Activated gamma-delta T cell (primary cell): ENCODE data around the gene TSHR.
"Not testable (repeated sequence)": the region's sequence is repeated elsewhere in the genome, so short reads cannot be mapped to it uniquely, and the experiment has no call there.

Source experiments
- DNase-seq: peaks from one replicate; lab custom pipeline; 2025; lab: John Stamatoyannopoulos, UW

The TSHR gene

DNA sequence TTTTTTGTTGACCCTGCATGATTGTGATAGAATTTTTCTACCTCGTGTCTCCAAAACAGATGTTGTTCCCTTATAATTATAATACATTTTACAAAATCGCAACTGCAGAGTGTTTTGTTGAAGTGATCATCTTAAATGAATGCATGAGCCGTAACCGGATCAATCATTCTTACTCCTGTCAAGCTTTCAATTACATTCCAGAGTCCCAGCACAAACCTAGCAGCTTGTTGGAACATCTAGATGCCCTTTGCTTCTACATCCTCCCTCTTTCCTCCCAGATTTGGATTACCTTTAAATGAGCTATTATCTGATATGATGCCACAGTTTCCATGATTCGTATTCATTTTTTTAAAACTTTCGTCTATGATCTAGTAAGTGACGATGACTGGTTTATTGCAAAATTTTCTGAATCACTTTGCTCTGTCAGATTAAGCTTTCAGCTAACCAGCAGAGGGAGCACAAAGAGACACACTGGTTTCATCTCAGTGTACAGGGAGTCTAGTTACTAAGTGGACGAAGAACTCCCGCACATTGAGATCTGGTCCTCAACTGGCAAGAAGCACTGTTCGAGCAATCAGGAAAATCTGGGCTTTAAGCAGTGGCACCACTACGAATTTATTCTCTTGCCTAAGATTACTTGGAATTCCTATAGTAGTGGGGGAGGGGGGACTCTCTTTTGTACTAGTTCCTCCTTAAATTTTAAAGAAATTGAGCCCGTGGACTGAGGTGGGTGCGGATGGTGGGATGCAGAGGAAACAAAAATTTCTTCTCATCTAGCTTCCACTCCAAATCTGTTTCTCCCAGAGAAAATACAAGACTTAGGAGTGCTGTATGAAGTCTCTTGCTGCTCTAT, 40.9 kb downstream of the TSHR start:
- DNase-seq = no peak

DNA sequence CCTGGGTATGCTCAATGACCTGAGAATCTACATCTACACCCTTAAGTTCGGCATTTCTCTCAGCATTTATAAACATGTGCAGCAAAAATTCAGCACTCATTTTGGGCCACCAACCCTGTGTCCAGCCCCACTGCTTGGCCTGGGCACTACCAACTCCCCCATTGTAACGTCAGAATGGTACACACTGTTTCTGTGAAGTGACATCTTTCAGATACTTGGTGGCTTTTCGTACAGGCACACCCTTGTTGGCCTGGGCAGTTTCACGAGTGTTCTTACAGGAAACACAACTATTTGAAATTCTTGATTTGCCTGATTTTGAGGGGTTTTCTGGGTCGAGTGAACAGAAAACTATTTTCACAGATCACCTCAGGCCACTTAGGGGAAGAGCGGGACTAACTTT, 46.0 kb downstream of the TSHR start:
- no peak for DNase-seq

DNA sequence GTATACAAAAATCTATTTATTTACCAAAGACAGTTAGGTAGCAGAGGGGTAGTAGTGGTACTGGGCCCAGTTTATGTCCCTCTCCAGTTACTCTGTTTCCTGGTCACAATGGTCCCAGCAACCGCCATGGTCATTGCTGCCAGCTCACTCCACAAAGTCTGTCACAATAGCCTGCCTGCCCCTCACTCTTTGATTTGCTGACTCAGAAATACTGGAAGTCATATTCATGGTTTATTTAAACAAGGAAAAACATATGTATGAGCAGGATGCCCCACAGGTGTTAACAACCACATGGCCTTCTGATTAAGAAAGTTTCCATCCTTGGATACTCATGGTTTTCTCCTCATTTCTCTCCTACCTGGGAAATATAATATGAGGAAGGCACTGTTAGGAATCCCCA, 49.2 kb downstream of the TSHR start:
- no peak for DNase-seq

DNA sequence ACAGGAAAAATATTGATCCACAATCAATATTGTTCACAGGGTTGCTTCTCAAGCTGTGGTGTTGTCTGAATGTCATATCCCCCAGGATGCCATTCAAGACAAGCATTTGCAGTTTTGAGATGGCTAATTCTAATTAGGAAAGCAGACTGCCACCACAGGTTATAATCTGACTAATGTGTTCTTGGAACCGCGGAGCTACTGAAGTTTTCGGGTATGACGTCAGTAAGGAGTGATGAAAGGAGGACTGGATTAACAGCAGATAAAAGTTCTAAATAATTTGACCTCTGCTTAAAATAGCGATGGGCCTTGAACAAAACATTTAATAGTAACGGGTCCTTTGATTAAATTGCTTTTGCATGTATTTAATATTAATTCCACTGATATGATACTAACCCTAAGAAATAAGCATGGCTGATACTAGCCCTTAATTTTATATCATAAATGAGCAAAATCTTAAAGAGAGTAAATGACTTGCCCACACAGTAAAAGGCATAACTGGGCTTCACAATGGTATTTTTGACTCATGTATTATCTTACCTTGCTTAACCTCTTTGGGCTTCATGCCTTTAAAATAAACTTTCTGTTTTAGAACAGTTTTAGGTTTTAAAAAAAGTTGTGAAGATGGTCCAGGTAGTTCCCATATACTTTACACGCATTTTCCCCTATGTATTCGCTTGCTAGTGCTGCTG, 50.3 kb downstream of the TSHR start:
- no peak for DNase-seq

DNA sequence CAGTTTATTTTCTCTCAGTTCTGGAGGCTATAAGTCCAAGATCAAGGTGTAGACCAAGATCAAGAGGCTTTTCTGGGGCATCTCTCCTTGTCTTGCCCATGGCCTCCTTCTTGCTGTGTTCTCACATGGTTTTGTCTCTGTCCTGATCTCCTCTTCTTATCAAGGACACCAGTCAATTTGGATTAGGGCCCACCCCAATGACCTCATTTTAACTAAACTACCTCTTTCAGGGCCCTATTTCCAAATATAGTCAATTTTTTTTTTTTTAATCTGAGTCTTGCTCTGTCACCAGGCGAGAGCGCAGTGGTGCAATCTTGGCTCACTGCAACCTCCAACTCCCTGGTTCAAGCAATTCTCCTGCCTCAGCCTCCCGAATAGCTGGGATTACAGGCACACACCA, 50.8 kb downstream of the TSHR start:
- no peak for DNase-seq

DNA sequence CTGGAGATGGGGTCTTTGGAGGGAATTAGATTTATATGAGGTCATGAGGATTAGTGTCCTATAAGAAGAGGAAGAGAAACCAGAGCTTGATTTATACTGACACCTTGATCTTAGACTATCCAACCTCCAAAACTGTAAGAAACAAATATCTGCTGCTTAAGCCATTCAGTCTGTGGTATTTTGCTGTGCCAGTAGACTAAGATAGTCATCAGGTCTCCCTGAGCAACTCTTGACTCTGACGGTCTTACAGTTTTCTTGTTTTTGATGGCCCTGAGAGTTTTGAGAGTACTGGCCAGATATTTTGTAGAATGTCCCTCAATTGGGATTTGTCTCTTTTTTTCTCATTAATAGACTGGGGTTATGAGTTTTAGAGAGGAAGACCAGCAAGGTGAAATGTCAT, 51.7 kb downstream of the TSHR start:
- no peak for DNase-seq

DNA sequence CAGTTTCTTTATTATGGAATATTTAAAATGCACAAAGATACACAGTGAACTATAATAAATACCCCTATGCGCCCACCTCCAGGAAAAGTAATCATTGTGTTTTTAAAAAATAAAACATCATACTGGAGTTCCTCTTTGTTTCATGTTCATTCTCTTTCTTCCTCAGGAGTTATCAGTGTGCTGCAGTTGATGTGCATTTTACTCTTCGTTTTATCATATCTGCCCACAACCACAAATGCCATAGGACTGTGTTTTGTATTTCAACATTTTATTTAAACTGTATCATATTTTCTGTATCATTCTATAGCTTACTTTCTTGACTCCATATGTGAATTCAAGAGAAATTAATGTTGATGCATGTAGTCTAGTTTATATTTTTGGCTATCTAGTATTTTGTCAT, 53.9 kb downstream of the TSHR start:
- no peak for DNase-seq

DNA sequence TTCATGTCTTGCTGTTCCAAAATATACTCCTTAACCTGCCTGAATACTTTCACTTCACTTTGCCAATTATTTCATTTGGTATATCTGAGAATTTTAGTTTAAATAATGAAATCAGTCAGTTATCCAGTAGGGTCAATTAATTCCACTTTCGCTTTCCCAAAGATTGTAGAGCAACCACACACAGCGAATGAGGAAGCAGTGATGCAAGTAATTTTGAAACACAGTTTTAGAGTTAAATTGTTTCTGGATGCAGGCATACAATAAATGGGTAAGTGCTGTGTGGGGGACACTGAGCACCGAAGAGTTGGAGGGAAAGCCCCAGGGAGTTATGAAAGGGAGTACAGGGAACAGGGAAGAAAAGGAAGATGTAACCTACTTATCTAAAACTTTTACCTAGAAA, 62.8 kb downstream of the TSHR start:
- no peak for DNase-seq

DNA sequence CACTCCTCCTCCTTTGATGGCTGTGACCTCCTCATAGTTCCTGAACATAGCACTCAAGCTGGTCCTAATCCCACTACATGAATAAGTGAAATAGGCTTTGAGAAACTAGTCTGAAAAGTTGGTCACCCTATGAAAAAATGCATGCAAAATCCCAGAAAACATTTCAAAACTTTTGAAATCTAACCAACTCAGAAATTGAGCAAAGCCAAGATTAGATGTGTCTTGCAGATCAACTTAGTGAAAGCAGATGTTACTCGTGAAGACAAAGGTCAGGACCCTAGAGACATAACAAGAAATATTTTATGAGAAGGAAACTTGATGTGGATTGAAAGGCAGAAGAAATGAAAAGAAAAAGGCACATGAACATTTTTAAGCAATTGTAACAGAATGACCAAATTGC, 63.3 kb downstream of the TSHR start:
- DNase-seq = no peak

DNA sequence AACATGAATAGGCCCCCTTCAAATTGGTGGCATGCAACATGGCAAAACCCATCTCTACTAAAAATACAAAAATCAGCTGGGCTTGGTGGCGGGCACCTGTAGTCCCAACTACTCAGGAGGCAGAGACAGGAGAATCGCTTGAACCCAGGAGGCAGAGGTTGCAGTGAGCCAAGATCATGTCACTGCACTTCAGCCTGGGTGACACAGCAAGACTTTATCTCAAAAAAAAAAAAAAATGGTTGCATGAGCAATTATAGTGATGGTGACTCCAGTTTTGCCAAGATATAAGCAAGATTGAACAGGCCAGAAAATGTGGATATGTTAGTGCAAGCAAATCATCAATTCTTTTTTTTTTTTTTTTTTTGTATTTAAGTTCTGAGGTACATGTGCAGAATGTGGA, 63.7 kb downstream of the TSHR start:
- DNase-seq = not testable (repeated sequence)

DNA sequence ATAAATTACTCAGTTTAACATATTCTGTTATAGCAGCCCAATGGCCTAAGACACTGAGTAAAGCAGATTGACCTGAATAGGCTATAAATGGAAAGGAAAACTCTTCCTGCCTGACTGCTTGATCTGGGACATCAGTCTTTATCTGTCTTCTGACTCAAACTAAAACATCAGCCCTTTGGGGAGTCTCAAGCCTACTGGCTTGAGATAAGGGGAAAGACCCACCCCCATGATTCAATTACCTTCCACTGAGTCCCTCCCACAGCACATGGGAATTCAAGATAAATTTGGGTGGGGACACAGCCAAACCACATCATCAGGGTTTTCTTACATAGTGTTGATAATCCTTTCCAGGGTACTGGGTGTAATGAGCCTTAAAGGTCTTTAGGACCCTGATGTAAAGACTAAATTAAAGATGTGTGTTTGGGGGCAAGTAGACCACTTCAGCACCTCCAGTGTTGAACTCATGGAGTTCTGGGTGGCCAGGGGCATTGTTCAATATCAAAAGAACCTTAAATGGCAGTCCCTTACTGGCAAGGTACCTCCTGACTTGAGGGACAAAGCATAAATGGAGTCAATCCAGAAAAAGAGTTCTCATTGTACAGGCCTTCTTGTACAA, 67.8 kb downstream of the TSHR start:
- no peak for DNase-seq

DNA sequence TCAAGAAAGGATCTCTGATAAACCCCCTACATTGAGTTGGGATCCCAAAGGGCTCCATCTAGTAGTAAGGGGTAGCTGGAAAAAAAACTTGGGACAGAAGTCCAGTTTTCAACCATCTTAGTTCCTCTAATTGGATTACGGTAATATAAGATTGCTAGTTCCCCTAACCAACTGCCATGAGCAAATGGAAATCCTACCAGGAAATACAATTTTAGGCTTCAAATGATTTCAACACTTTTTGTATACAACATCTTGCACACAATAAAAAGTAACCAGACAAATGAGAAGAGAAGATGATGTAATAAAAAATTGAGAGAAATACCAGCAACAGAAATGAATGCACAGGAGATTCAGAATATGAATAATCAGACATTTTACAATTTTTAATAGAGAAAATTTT, 73.0 kb downstream of the TSHR start:
- DNase-seq = no peak

DNA sequence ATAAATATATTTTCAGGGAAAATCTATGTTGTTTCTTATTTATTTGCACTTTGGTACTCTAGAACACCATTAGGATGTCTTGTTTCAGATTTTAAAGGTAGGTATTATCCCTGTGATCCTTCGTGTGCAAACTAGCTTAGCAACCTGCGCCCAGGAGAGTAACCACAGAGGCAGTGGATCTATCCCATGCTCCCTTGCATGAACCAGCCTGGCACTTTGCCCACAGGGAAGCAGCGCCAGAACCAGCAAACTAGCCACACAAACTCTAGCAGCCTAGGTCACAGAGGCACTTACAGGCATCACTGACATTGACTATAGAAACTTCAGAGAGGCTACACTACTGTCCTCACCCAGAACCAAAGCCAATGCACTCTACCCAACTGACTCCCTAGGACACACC, 76.1 kb downstream of the TSHR start:
- DNase-seq = no peak

DNA sequence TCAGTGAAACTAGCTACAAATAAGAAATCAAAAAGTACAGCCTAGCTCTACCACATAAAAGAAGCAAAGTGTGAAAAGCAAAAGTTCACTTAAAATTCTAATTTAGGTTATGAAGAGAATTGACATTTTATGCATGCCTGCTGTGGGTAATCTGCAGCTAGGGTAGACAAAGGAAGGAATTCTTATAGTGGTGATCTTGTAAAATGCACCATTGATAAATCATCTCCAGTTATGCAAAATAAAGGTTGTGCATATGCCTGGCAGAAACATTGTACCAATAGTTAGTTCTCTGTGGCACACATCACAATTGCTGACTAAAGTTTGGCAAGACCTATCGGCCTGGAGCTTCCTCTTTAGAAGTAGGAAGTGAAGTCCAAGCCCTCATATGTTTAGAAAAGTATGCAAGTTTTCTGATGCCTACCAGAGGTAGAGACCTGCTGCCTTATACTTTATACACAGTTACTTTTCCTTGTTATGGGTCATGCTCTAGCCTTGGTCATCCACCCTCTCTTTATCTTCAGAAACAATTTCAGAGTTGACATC, 78.3 kb downstream of the TSHR start:
- DNase-seq = no peak

DNA sequence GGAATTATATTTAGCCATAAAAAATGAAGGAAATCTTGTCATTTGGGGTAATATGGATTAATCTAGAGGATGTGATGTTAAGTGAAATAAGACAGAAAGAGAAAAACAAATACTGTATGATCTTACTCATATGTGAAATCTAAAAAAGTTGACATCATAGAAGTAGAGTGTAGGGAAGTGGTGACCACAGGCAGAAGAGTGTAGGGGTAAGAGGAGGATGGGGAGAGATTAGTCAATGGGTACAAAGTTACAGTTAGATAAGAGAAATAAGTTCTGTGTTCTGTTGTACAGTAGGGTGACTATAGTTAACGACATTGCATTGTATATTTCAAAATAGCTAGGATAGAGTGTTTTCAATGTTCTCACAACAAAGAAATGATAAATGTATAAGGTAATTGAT, 87.0 kb downstream of the TSHR start:
- no peak for DNase-seq

DNA sequence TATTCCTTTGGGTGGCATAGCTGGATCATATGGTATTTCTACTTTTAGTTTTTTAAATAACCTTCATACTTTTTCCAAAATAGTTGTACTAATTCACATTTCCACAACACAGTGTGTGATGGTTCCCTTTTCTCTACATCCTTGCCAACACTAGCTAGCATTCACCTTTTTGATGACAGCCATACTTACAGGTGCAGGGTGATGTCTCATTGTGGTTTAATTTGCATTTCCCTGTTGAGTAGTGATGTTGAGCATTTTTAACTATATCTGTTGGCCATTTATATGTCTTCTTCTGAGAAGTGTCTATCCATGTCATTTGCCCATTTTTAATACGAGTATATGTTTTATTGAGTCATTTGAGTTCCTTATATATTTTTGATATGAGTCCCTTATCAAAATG, 96.1 kb downstream of the TSHR start:
- DNase-seq = no peak

DNA sequence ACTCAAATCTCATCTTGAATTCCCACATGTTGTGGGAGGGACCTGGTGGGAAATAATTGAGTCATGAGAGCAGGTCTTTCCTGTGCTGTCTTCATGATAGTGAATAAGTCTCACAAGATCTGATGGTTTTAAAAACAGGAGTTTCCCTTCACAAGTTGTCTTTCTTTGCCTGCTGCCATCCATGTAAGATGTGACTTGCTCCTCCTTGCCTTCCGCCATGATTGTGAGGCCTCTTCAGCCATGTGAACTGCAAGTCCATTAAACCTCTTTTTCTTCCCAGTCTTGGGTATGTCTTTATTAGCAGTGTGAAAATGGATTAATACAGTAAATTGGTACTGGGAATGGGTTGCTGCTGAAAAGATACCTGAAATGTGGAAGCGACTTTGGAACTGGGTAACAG, 98.6 kb downstream of the TSHR start:
- not testable (repeated sequence) for DNase-seq

DNA sequence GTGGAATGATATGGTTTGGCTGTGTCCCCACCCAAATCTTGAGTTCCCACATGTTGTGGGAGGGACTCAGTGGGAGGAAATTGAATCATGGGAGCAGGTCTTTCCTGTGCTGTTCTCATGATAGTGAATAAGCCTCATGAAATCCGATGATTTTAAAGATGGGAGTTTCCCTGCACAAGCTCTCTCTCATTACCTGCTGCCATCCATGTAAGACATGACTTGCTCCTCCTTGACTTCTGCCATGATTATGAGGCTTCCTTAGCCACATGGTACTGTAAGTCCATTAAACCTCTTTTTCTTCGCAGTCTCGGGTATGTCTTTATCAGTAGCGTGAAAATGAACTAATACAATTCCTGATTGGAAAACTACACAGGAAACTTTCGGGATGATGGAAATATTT, 100.5 kb downstream of the TSHR start:
- DNase-seq = no peak

DNA sequence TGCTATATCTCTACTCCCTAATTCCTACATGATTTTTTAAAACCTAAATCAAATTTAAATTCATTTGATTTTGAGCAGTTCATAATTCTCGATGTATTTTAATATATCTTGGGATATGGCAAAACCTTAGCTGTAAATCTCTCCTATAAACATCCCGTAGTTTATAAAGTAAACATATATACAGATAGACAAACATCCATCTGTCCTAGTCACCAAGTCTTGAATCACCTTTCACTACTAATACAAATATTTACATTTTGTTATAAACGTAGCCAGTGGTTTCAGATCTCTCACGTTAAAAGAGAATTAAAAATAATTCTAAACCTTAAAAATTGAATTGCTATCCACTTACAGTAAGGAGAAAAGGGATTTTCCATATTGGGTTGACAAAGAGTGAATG, 107.0 kb downstream of the TSHR start:
- no peak for DNase-seq

DNA sequence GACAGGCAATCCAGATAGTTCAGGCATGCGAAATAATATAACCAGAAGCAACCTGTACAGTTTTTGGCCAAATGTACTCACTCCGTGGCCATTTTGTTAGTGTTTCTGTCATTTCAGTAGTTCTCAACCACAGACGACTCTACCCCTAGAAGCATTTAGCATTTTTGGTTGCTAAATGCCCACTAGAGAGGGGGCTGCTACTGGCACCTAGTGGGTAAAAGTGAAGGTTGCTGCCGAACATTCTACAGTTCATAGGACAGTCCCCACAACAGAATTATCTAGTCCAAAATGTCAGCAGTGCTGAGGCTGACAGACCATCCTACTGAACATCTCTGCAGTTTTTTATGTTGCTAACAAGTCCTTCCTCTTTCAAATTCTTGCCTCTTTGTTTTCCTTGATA, 107.4 kb downstream of the TSHR start:
- DNase-seq = no peak

DNA sequence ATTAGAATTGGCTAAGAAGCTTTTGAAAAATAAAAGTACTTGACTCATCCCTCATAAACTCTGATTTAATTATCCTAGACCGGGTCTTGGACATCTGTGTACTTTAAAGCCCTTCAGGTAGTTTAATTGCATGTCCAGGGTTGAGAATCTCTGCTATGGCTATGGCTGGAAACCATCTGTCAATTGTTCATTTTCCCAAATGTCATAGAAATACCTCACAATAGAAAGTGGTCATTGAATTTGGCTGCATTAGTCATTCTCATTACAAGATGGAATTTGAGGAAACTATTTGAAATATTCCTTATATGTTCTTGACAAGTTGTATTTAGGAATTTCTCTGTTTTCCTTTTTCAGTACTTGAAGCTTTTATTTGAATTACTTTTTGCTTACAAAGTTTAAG, 111.3 kb downstream of the TSHR start:
- no peak for DNase-seq

DNA sequence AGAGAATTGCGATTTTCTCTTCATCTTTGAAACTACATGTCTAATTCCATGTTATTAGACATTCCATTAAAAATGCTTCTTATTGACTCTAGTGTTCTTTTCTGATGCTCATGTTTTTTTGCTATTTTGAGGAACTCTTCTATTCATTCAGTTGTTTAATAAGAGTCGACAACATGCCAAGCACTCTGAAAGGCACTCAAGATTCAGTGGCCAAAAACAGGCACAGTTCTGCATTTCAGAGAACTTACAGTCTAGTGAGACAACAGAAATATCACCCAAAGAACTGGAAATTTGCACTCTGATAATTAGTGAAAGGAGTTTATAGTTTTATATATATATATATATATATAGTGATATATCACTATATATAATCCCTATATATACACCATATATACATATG, 111.7 kb downstream of the TSHR start:
- DNase-seq = no peak

DNA sequence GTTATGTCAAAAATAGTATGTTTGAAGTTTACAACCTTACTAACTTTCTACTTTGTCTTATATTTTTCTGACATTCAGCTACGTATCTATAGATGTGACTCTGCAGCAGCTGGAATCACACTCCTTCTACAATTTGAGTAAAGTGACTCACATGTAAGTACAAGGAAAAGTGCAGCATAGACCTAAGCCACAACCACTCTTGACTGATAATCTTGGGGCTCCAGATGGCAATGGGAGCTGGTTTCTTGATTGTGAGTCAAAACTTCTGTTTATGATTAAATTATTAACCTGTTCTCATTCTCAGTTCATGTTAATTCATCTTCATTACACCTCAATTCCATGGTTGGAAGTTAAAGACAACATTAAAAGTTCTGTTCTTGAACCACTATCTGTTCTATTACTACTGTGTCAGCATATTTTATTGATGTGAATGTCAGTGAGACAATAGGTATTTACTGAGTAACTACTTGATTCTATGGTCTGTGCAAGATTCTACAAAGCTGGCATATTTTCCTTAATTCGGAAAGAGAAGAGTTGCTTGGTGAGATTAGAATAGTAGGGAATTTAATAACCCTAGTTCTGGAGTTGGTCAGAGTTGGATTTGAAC, 112.9 kb downstream of the TSHR start:
- no peak for DNase-seq
